GM19395 (cell line): Measurements from ENCODE around the gene TRPC6.
"Not testable (repeated sequence)": the region's sequence is repeated elsewhere in the genome, so short reads cannot be mapped to it uniquely, and the experiment has no call there.

ENCODE experiments used
- ATAC-seq: cut with Tn5 transposase; IDR thresholded peaks from one replicate; pipeline ENCODE4 v1.9.1; 2021; ENCODE audit warnings: mild to moderate bottlenecking, moderate library complexity; ENCODE audit not compliant: unreplicated experiment

TRPC6 gene

GRCh38 chr11:101456812-101457211, 127.0 kb downstream of the TRPC6 start:
- ATAC-seq = no peak

GRCh38 chr11:101453682-101454081, 130.1 kb downstream of the TRPC6 start:
- no peak for ATAC-seq

GRCh38 chr11:101448881-101449442, 134.8 kb downstream of the TRPC6 start:
- no peak for ATAC-seq

- ATAC-seq = no peak
These were observed 137.1 kb downstream of the TRPC6 start for GRCh38 chr11:101446726-101447125.

- ATAC-seq = no peak
These were observed 137.6 kb downstream of the TRPC6 start for GRCh38 chr11:101446238-101446637.

GRCh38 chr11:101445761-101446160, 138.0 kb downstream of the TRPC6 start:
- ATAC-seq = no peak

GRCh38 chr11:101444851-101445250, 139.0 kb downstream of the TRPC6 start:
- no peak for ATAC-seq

GRCh38 chr11:101444164-101444563, 139.6 kb downstream of the TRPC6 start:
- ATAC-seq = no peak

- ATAC-seq = no peak
These were observed 140.8 kb downstream of the TRPC6 start for GRCh38 chr11:101442936-101443521.

- no peak for ATAC-seq
These were observed 141.6 kb downstream of the TRPC6 start for GRCh38 chr11:101442171-101442570.

GRCh38 chr11:101441747-101442146, 142.1 kb downstream of the TRPC6 start:
- ATAC-seq = no peak

GRCh38 chr11:101439488-101439887, 144.3 kb downstream of the TRPC6 start:
- ATAC-seq = no peak

- ATAC-seq = not testable (repeated sequence)
These were observed 145.1 kb downstream of the TRPC6 start for GRCh38 chr11:101438708-101439107.

GRCh38 chr11:101438126-101438525, 145.7 kb downstream of the TRPC6 start:
- no peak for ATAC-seq

- peak; percentile 67 for ATAC-seq
These were observed 147.2 kb downstream of the TRPC6 start for GRCh38 chr11:101436511-101437142.

- no peak for ATAC-seq
These were observed 148.3 kb downstream of the TRPC6 start for GRCh38 chr11:101435408-101435973.

- no peak for ATAC-seq
These were observed 149.7 kb downstream of the TRPC6 start for GRCh38 chr11:101434026-101434643.

GRCh38 chr11:101433151-101433550, 150.7 kb downstream of the TRPC6 start:
- no peak for ATAC-seq

- ATAC-seq = no peak
These were observed 153.9 kb downstream of the TRPC6 start for GRCh38 chr11:101429703-101430540.

GRCh38 chr11:101428918-101429317, 154.9 kb downstream of the TRPC6 start:
- ATAC-seq = no peak

- ATAC-seq = no peak
These were observed 176.5 kb downstream of the TRPC6 start for GRCh38 chr11:101407324-101407723.
